Muscle layer of duodenum (tissue), 2 donors: Measurements from ENCODE around the gene OLFM2.
"Not testable (repeated sequence)": the region's sequence is repeated elsewhere in the genome, so short reads cannot be mapped to it uniquely, and the experiment has no call there.

Experiments
- H3K27ac ChIP-seq: one replicate; pipeline ENCODE4 v1.7.0; 2013; ENCODE audit warnings: mild to moderate bottlenecking, low read length
- H3K27me3 ChIP-seq: one replicate; pipeline ENCODE4 v1.7.0; 2013; ENCODE audit warnings: low read depth, mild to moderate bottlenecking, control low read depth, low read length
- H3K36me3 ChIP-seq, 2 donors: one replicate each; pipeline ENCODE4 v1.7.0; 2013; ENCODE audit warnings: low read length in 2 of 2, control low read depth in 1 of 2, mild to moderate bottlenecking in 1 of 2; ENCODE audit not compliant: insufficient read depth in 2 of 2, control insufficient read depth in 1 of 2
- H3K4me1 ChIP-seq, 2 donors: one replicate each; pipeline ENCODE4 v1.7.0; 2013; ENCODE audit warnings: low read length in 2 of 2, mild to moderate bottlenecking in 2 of 2, control low read depth in 1 of 2, moderate library complexity in 1 of 2; ENCODE audit not compliant: insufficient read depth in 2 of 2, control insufficient read depth in 1 of 2
- H3K4me3 ChIP-seq, 2 donors: one replicate each; pipeline ENCODE4 v1.7.0; 2013; ENCODE audit warnings: low read length in 2 of 2, low read depth in 1 of 2, mild to moderate bottlenecking in 1 of 2
- H3K9me3 ChIP-seq, 2 donors: one replicate each; pipeline ENCODE4 v1.7.0; 2013; ENCODE audit warnings: low read length in 2 of 2, control low read depth in 1 of 2, mild to moderate bottlenecking in 1 of 2; ENCODE audit not compliant: control insufficient read depth in 1 of 2
- donor health status: healthy.

OLFM2 gene

GRCh38 chr19:9941231-9941630 lies 4.9 kb upstream of the OLFM2 start:
- peaks cover 8 to 9% of the 10 kb centered on the region in 2 donors for H3K9me3 ChIP-seq
- no peak overlapping the region for H3K27ac ChIP-seq
- H3K36me3 ChIP-seq = no peaks in the 10 kb centered on the region
- H3K4me1 ChIP-seq = peaks cover 0 to 6% of the 10 kb centered on the region in 2 donors
- no peaks in the 10 kb centered on the region for H3K27me3 ChIP-seq
- no peak overlapping the region for H3K4me3 ChIP-seq

GRCh38 chr19:9940778-9941177 lies 4.5 kb upstream of the OLFM2 start:
- no peak overlapping the region for H3K4me3 ChIP-seq
- peaks cover 2% of the 10 kb centered on the region for H3K27me3 ChIP-seq

GRCh38 chr19:9939301-9939913 lies 3.1 kb upstream of the OLFM2 start:
- no peak overlapping the region for H3K4me3 ChIP-seq

More at GRCh38 chr19:9940778-9941177, 4.5 kb upstream of the OLFM2 start:
- H3K36me3 ChIP-seq = no peaks in the 10 kb centered on the region
- peaks cover 0 to 10% of the 10 kb centered on the region in 2 donors for H3K4me1 ChIP-seq
- H3K9me3 ChIP-seq = peaks cover 8 to 9% of the 10 kb centered on the region in 2 donors
- H3K27ac ChIP-seq = no peak overlapping the region

DNA sequence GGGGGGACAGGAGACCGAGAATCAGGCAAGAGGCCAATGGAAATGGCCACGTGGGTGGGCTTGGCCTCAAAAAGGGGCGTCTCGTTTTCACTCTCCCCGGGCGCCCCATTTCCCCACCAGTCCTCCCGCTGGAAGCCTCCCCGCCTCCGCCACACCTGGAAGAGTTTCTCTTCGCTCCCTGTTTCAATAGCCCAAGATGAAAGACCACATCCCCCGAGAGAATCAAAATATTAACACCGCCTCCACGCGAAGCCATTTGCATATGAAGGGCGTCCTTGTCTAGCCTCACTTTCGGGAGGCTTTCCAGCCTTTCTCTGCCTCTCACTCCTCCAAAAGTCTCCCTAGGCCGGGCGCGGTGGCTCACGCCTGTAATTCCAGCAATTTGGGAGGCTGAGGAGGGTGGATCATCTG lies 691 bp upstream of the OLFM2 start:
- Histone ChIP-seq H3K9me3 (peaks cover 3 to 6% of the 10 kb centered on the region in 2 donors), H3K4me1 (peaks cover 5 to 26% of the 10 kb centered on the region in 2 donors), H3K27me3 (peaks cover 18% of the 10 kb centered on the region), H3K4me3 (no peak overlapping the region), H3K27ac (no peak overlapping the region), H3K36me3 (no peaks in the 10 kb centered on the region)

More at GRCh38 chr19:9939301-9939913, 3.1 kb upstream of the OLFM2 start:
- peaks cover 16% of the 10 kb centered on the region for H3K27me3 ChIP-seq
- H3K9me3 ChIP-seq = peaks cover 8 to 9% of the 10 kb centered on the region in 2 donors
- H3K36me3 ChIP-seq = no peaks in the 10 kb centered on the region
- H3K4me1 ChIP-seq = peaks cover 5 to 23% of the 10 kb centered on the region in 2 donors
- H3K27ac ChIP-seq = no peak overlapping the region

- no peaks in the 10 kb centered on the region for H3K36me3 ChIP-seq
- no peaks in the 10 kb centered on the region for H3K9me3 ChIP-seq
- H3K4me1 ChIP-seq = peaks cover 5 to 30% of the 10 kb centered on the region in 2 donors
- no peak overlapping the region for H3K27ac ChIP-seq
- peak overlapping the region in 1 of 2 donors; percentile 40 for H3K4me3 ChIP-seq
- peaks cover 18% of the 10 kb centered on the region for H3K27me3 ChIP-seq
Measured at GRCh38 chr19:9935506-9936325, 599 bp downstream of the OLFM2 start.

DNA sequence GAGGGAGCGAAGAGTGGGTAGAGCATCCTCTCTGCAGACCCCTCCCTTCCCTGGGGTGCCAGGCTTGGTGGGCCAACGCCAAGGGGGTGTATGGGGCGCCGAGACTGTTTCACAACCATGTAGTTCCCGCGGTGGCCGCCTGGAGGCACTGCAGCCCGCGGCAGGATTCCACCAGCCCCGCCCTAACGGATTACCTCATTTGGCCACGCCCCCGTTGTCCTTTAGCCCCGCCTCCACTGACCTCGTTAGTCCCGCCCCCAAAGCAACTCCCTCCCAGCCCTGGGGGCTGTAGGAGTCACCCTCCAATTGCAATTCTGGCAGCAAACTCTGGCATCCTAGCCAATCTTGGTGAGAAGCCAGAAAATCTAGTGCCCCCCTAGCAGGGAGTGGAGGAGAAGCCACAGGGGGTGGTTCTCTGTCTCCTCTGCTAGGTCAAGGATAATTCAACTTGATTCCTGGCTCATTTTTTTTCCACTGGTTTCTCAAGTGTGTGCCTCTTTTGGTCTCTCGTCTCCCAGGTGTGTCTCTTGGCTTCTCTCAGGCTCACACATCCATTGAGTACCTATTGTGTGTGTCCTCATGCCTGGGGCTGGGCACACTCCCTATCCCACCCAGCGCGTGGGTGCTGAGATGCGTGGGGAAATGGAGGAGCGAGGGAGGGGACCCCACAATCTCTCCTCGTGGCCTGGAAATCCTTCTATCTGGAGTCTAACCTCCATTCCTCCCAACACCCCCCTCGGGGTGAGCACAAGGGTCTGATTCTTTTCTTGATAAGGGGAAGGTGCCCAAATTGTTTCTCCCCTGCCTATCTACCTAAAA lies 2.0 kb downstream of the OLFM2 start:
- Histone ChIP-seq H3K27ac (no peak overlapping the region), H3K9me3 (no peaks in the 10 kb centered on the region), H3K4me3 (no peak overlapping the region), H3K36me3 (no peaks in the 10 kb centered on the region), H3K27me3 (peaks cover 18% of the 10 kb centered on the region), H3K4me1 (peaks cover 5 to 30% of the 10 kb centered on the region in 2 donors)

DNA sequence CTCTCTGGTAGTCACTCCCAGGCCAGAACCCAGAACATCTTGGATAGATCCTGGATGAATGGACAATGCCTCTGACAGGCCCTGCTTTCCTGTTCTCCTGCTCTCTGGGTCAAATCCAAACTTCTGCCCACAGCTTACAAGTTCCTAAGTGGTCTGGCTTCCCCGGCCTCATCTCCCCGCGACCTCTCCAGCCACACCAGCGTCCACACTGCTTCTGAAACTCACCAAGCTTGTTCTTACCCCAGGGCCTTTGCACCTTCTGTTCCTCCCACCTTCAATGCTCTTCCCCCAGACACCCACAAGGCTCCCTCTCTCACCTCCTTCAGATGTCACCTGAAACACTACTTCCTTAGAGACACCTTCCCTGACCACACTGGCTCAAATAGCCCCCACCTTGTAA lies 3.5 kb downstream of the OLFM2 start:
- Histone ChIP-seq H3K9me3 (no peaks in the 10 kb centered on the region), H3K27me3 (peaks cover 18% of the 10 kb centered on the region), H3K4me3 (no peak overlapping the region), H3K36me3 (no peaks in the 10 kb centered on the region), H3K4me1 (peaks cover 5 to 30% of the 10 kb centered on the region in 2 donors), H3K27ac (no peak overlapping the region)

DNA sequence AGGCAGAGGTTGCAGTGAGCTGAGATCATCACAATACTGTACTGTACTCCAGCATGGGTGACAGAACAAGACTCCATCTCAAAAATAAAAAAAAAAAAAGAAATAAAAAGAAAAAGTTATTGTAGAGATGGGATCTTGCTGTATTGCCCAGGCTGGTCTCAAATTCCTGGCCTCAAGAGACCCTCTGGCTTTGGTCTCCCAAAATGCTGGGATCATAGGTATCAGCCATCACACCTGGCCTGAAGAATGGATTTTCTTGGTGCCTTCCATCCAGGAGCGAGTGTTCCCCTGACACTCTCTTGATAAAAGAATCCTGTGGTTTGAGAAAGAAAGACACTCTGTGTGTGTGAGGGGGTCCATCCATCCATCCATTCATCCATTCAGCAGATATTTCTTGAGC lies 4.7 kb downstream of the OLFM2 start:
- H3K27ac ChIP-seq = no peak overlapping the region
- no peaks in the 10 kb centered on the region for H3K9me3 ChIP-seq
- H3K4me1 ChIP-seq = peaks cover 5 to 25% of the 10 kb centered on the region in 2 donors
- peaks cover 18% of the 10 kb centered on the region for H3K27me3 ChIP-seq
- no peaks in the 10 kb centered on the region for H3K36me3 ChIP-seq
- H3K4me3 ChIP-seq = no peak overlapping the region

GRCh38 chr19:9923440-9923839 lies 12.9 kb downstream of the OLFM2 start:
- Histone ChIP-seq H3K4me3 (no peak overlapping the region), H3K36me3 (no peaks in the 10 kb centered on the region), H3K27me3 (no peaks in the 10 kb centered on the region), H3K27ac (no peak overlapping the region), H3K9me3 (no peaks in the 10 kb centered on the region), H3K4me1 (no peaks in the 10 kb centered on the region)

GRCh38 chr19:9922782-9923379 lies 13.4 kb downstream of the OLFM2 start:
- not testable (repeated sequence) for H3K4me1 ChIP-seq, H3K4me3 ChIP-seq, H3K36me3 ChIP-seq, H3K27me3 ChIP-seq, H3K9me3 ChIP-seq, H3K27ac ChIP-seq

GRCh38 chr19:9917321-9917720 lies 19.0 kb downstream of the OLFM2 start:
- Histone ChIP-seq H3K9me3 (no peaks in the 10 kb centered on the region), H3K27me3 (peaks cover 3% of the 10 kb centered on the region)

More at GRCh38 chr19:9917321-9917720, 19.0 kb downstream of the OLFM2 start:
- Histone ChIP-seq H3K27ac (no peak overlapping the region), H3K36me3 (no peaks in the 10 kb centered on the region), H3K4me1 (peaks cover 0 to 17% of the 10 kb centered on the region in 2 donors), H3K4me3 (no peak overlapping the region)
